Chondrocyte (in vitro differentiated cells): Measurements from ENCODE around the gene FAF1. TPM values are rescaled to one million over a fixed set of nuclear protein-coding genes. Genes with fewer than 3 reads are reported as not detected.
A peak's percentile ranks its signal among the peaks of the same experiment; 100 is the strongest.

ENCODE experiments used
- DNase-seq: peaks from one replicate; pipeline ENCODE4 v3.0.0; 2021; ENCODE audit warnings: mixed read lengths, low spot score
- H3K27ac Mint-ChIP-seq: one replicate; pipeline ENCODE4 v1.8.0; 2021; ENCODE audit warnings: mild to moderate bottlenecking, moderate library complexity, mixed read lengths; ENCODE audit not compliant: unreplicated experiment
- H3K27me3 Mint-ChIP-seq: 2 replicates; pipeline ENCODE4 v1.8.0; 2021; ENCODE audit warnings: low read depth, mixed read lengths
- H3K36me3 Mint-ChIP-seq: 2 replicates; pipeline ENCODE4 v1.8.0; 2021; ENCODE audit warnings: low read depth, mixed read lengths
- H3K4me1 Mint-ChIP-seq: 2 replicates; pipeline ENCODE4 v1.8.0; 2021; ENCODE audit warnings: low read depth, mild to moderate bottlenecking, mixed read lengths
- H3K4me3 Mint-ChIP-seq: one replicate; pipeline ENCODE4 v1.8.0; 2021; ENCODE audit warnings: mild to moderate bottlenecking, moderate library complexity, mixed read lengths; ENCODE audit not compliant: unreplicated experiment
- H3K9me3 Mint-ChIP-seq: 2 replicates; pipeline ENCODE4 v1.8.0; 2021; ENCODE audit warnings: low read depth, mixed read lengths
- total RNA-seq: library from RNA; stranded (reverse); gene quantifications from 3 replicates; pipeline ENCODE4 v1.2.1, GENCODE V29; 2021
- TF ChIP-seq, protein P1 (sequence below): fragments of 200-600 bp; sonication (generic); IDR thresholded peaks from 2 replicates; pipeline ENCODE4 v1.5.0; 2021; ENCODE audit warnings: antibody characterized with exemption, mild to moderate bottlenecking, moderate library complexity

FAF1 gene
- total RNA-seq, 1 donor from 2014 or later, result 38.7 TPM

DNA sequence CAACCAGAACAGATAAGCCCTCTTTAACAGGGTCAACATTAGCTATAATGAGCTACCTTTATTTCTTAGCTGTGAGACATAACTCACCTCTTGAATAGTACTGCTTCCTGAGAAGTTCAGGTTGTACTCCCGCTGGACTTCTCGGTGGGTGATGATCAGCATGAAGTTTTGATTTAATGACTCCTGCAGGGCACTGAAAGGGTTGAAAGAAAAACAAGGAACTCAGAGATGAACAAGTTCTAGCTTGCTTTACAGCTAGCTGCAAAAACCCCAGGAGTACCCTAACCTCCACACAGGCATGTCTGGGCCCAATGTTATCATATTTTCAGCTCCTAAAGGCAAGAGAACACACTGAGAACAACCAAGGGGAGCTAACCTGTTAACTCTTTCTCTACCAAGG is 254.4 kb downstream of the FAF1 start:
- no peak overlapping the region for H3K4me3 Mint-ChIP-seq
- TF ChIP-seq, protein P1, sequence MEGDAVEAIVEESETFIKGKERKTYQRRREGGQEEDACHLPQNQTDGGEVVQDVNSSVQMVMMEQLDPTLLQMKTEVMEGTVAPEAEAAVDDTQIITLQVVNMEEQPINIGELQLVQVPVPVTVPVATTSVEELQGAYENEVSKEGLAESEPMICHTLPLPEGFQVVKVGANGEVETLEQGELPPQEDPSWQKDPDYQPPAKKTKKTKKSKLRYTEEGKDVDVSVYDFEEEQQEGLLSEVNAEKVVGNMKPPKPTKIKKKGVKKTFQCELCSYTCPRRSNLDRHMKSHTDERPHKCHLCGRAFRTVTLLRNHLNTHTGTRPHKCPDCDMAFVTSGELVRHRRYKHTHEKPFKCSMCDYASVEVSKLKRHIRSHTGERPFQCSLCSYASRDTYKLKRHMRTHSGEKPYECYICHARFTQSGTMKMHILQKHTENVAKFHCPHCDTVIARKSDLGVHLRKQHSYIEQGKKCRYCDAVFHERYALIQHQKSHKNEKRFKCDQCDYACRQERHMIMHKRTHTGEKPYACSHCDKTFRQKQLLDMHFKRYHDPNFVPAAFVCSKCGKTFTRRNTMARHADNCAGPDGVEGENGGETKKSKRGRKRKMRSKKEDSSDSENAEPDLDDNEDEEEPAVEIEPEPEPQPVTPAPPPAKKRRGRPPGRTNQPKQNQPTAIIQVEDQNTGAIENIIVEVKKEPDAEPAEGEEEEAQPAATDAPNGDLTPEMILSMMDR, result no peak
- no peak for DNase-seq
- H3K36me3 Mint-ChIP-seq, result no peaks in the 10 kb centered on the region
- H3K27ac Mint-ChIP-seq, result no peak overlapping the region
- no peaks in the 10 kb centered on the region for H3K9me3 Mint-ChIP-seq
- peaks cover 11% of the 10 kb centered on the region for H3K4me1 Mint-ChIP-seq
- no peaks in the 10 kb centered on the region for H3K27me3 Mint-ChIP-seq

DNA sequence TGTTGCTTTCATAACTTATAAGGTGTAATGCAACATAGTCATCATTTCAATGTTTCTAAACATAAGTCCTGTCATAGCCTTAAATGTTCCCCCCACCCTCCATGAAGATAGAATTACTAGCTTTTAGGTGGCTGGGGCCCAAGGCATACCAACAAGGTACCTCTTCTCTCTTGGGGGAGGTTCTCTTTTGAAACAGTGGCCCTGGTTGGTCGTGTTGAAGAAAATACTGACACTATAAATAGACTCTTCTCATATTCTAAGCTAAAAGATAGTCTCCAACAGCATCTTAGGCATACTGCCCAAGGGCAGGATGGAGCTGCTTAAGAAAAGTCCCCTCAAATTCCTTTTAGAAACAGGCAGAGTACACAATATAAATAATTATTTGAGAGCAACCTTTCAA is 255.0 kb downstream of the FAF1 start:
- H3K36me3 Mint-ChIP-seq, result no peaks in the 10 kb centered on the region
- no peak overlapping the region for H3K4me3 Mint-ChIP-seq
- TF ChIP-seq, protein P1, result no peak
- DNase-seq, result no peak
- H3K9me3 Mint-ChIP-seq, result no peaks in the 10 kb centered on the region
- peaks cover 11% of the 10 kb centered on the region for H3K4me1 Mint-ChIP-seq
- no peaks in the 10 kb centered on the region for H3K27me3 Mint-ChIP-seq
- H3K27ac Mint-ChIP-seq, result no peak overlapping the region

DNA sequence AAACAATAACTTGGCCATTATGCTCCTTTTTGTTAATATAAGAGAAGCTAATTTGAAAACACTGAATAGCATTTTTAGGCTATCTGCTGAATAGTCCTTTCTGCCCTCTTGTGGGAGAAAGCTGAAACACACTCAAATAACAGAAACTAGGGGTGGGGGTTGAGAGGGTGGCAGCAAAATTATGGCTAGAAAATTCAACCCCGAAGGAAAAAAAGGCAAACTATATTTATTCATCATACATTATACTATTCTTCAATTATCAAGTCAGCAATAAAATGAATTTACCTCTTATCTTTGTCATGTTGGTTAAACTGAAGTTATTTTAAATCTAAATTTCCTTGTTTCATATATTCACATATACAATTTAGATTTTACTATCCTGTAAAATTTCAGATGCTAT is 255.9 kb downstream of the FAF1 start:
- H3K27ac Mint-ChIP-seq, result no peak overlapping the region
- no peak for DNase-seq
- H3K36me3 Mint-ChIP-seq, result no peaks in the 10 kb centered on the region
- TF ChIP-seq, protein P1, result peak; percentile 96
- no peaks in the 10 kb centered on the region for H3K27me3 Mint-ChIP-seq
- H3K9me3 Mint-ChIP-seq, result no peaks in the 10 kb centered on the region
- H3K4me3 Mint-ChIP-seq, result no peak overlapping the region
- peaks cover 11% of the 10 kb centered on the region for H3K4me1 Mint-ChIP-seq

DNA sequence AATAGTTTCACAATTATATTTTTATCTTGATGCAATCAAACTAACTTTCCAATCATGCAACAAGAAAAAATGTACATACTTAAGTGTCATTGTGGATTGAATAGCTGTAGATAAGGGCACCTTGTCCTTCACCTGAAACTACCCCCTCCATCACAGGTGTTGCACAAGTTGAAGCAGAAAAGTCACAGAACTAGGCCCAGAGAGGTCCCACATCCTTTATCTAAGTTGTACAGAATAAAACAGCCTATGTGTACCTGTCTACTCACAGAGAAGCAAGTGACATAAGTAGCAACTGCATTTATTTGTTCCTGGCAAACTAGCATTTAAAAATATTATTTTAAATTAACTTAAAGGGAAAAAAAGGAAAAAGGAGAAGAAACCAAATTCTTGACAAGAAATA is 256.8 kb downstream of the FAF1 start:
- Mint-ChIP-seq H3K27me3 (no peaks in the 10 kb centered on the region), H3K27ac (no peak overlapping the region), H3K4me3 (no peak overlapping the region), H3K4me1 (peaks cover 13% of the 10 kb centered on the region), H3K36me3 (no peaks in the 10 kb centered on the region), H3K9me3 (no peaks in the 10 kb centered on the region)
- TF ChIP-seq, protein P1, result no peak
- no peak for DNase-seq

DNA sequence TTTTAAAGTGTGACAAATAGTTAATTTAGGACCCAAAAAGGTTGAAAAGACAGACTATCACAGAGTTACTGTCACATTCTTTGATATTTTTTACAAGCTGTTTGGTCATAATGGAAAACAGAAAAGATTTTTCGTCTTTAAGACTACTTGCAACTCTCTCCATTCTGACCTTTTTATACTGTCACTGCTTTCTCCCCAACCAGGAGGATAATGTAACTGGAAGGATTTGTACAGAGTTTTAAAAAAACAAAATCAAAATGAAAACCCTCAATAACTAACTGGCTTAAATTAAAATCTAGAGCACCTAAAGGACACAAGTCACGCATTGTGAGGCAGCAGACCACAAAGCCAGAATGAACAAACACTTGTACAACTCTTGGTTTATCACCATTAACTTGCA is 257.7 kb downstream of the FAF1 start:
- Mint-ChIP-seq H3K27me3 (no peaks in the 10 kb centered on the region), H3K36me3 (no peaks in the 10 kb centered on the region), H3K27ac (no peak overlapping the region), H3K9me3 (no peaks in the 10 kb centered on the region), H3K4me3 (no peak overlapping the region), H3K4me1 (peaks cover 18% of the 10 kb centered on the region)
- no peak for DNase-seq
- TF ChIP-seq, protein P1, result no peak
